ENCODE data around the gene SPRN.

- no peak for TF ChIP-seq CTCF (IDR thresholded peaks at IDR 0.05)
- TF ChIP-seq EZH2 (IDR thresholded peaks at IDR 0.05; ENCODE audit: borderline replicate concordance, insufficient read depth, low read depth, low read length, poor library complexity, severe bottlenecking), result no peak
Observed at GRCh38 chr10:133421336-133422222, 2.8 kb downstream of the SPRN start.
